Urinary bladder (tissue), 4 donors: ENCODE measurements around the gene TSPOAP1. TPM values are rescaled to one million over a fixed set of nuclear protein-coding genes. Genes with fewer than 3 reads are reported as not detected.

Source experiments
- DNase-seq: peaks from one replicate; pipeline ENCODE4 v3.0.0-alpha.2; 2015; ENCODE audit errors: extremely low spot score
- H3K27ac ChIP-seq: one replicate; pipeline ENCODE4 v1.5.1; 2013; ENCODE audit warnings: low read depth, mild to moderate bottlenecking, moderate library complexity
- H3K36me3 ChIP-seq: one replicate; pipeline ENCODE4 v1.6.1; 2013; ENCODE audit warnings: mild to moderate bottlenecking, moderate library complexity; ENCODE audit not compliant: insufficient read depth
- H3K4me1 ChIP-seq: one replicate; pipeline ENCODE4 v1.6.1; 2013; ENCODE audit warnings: mild to moderate bottlenecking, moderate library complexity; ENCODE audit not compliant: insufficient read depth
- H3K4me3 ChIP-seq: one replicate; pipeline ENCODE4 v1.5.1; 2013; ENCODE audit warnings: low read depth, low read length
- WGBS: extraction: QIAGEN DNeasy Blood & Tissue Kit; methylation state at CpG from one replicate; pipeline ENCODE4 v1.1.7; 2013; 5-methylcytosine and 5-hydroxymethylcytosine counted together
- polyA plus RNA-seq: library from polyadenylated mRNA; stranded (reverse); fragments of 200-250 nt; gene quantifications from one replicate; pipeline ENCODE4 v1.2.3, GENCODE V29; 2013
- total RNA-seq: library from RNA; depleted of rRNA; stranded (reverse); fragments of >200 nt; gene quantifications from one replicate; pipeline ENCODE4 v1.2.3, GENCODE V29; 2014
- donor health status: healthy with polysubstance abuse.
- donor health status: healthy.

TSPOAP1 gene
- total and polyA plus RNA-seq, 2 donors, result 7.4 to 19.1 TPM

- Histone ChIP-seq H3K27ac (no peak overlapping the region), H3K4me1 (no peaks in the 10 kb centered on the region), H3K36me3 (no peaks in the 10 kb centered on the region), H3K4me3 (no peak overlapping the region)
- 92% methylated on average over 8 of the region's 8 CpGs for WGBS
- no peak for DNase-seq
Measured at GRCh38 chr17:58316260-58316960, 12.2 kb downstream of the TSPOAP1 start.

- H3K36me3 ChIP-seq, result no peaks in the 10 kb centered on the region
- H3K27ac ChIP-seq, result no peak overlapping the region
- no peak for DNase-seq
- no peak overlapping the region for H3K4me3 ChIP-seq
- no peaks in the 10 kb centered on the region for H3K4me1 ChIP-seq
- 95% methylated on average over 4 of the region's 4 CpGs for WGBS
Measured at GRCh38 chr17:58315750-58316149, 12.8 kb downstream of the TSPOAP1 start.

- H3K27ac ChIP-seq, result no peak overlapping the region
- no peak overlapping the region for H3K4me3 ChIP-seq
- no peaks in the 10 kb centered on the region for H3K36me3 ChIP-seq
- no peaks in the 10 kb centered on the region for H3K4me1 ChIP-seq
- WGBS, result 93% methylated on average over 6 of the region's 6 CpGs
- no peak for DNase-seq
Measured at GRCh38 chr17:58315281-58315711, 13.3 kb downstream of the TSPOAP1 start.

GRCh38 chr17:58314706-58315015 is 13.9 kb downstream of the TSPOAP1 start:
- DNase-seq, result no peak
- no peak overlapping the region for H3K4me3 ChIP-seq
- no peaks in the 10 kb centered on the region for H3K36me3 ChIP-seq
- 92% methylated on average over 6 of the region's 6 CpGs for WGBS
- no peak overlapping the region for H3K27ac ChIP-seq
- no peaks in the 10 kb centered on the region for H3K4me1 ChIP-seq

- no peak overlapping the region for H3K4me3 ChIP-seq
- no peaks in the 10 kb centered on the region for H3K36me3 ChIP-seq
- no peak overlapping the region for H3K27ac ChIP-seq
- WGBS, result 68% methylated on average over 7 of the region's 7 CpGs
- DNase-seq, result no peak
- H3K4me1 ChIP-seq, result no peaks in the 10 kb centered on the region
Measured at GRCh38 chr17:58313815-58314705, 14.5 kb downstream of the TSPOAP1 start.

GRCh38 chr17:58312829-58313228 is 15.8 kb downstream of the TSPOAP1 start:
- H3K36me3 ChIP-seq, result no peaks in the 10 kb centered on the region
- no peak for DNase-seq
- H3K27ac ChIP-seq, result no peak overlapping the region
- no peaks in the 10 kb centered on the region for H3K4me1 ChIP-seq
- WGBS, result 49% methylated on average over 1 of the region's 1 CpG
- no peak overlapping the region for H3K4me3 ChIP-seq

- Histone ChIP-seq H3K27ac (no peak overlapping the region), H3K4me1 (no peaks in the 10 kb centered on the region), H3K36me3 (no peaks in the 10 kb centered on the region), H3K4me3 (no peak overlapping the region)
- DNase-seq, result no peak
- 89% methylated on average over 23 of the region's 23 CpGs for WGBS
Measured at GRCh38 chr17:58312021-58312630, 16.5 kb downstream of the TSPOAP1 start.

GRCh38 chr17:58311429-58311894 is 17.1 kb downstream of the TSPOAP1 start:
- 93% methylated on average over 9 of the region's 9 CpGs for WGBS
- no peaks in the 10 kb centered on the region for H3K36me3 ChIP-seq

GRCh38 chr17:58310511-58311428 is 17.8 kb downstream of the TSPOAP1 start:
- 93% methylated on average over 23 of the region's 23 CpGs for WGBS
- Histone ChIP-seq H3K4me1 (no peaks in the 10 kb centered on the region), H3K27ac (no peak overlapping the region), H3K36me3 (no peaks in the 10 kb centered on the region), H3K4me3 (no peak overlapping the region)
- no peak for DNase-seq

More at GRCh38 chr17:58311429-58311894, 17.1 kb downstream of the TSPOAP1 start:
- Histone ChIP-seq H3K4me1 (no peaks in the 10 kb centered on the region), H3K4me3 (no peak overlapping the region), H3K27ac (no peak overlapping the region)
- no peak for DNase-seq

GRCh38 chr17:58309918-58310259 is 18.7 kb downstream of the TSPOAP1 start:
- Histone ChIP-seq H3K4me1 (no peaks in the 10 kb centered on the region), H3K27ac (no peak overlapping the region), H3K4me3 (no peak overlapping the region), H3K36me3 (no peaks in the 10 kb centered on the region)
- DNase-seq, result no peak
- 83% methylated on average over 5 of the region's 5 CpGs for WGBS

- Histone ChIP-seq H3K4me3 (no peak overlapping the region), H3K36me3 (no peaks in the 10 kb centered on the region), H3K4me1 (no peaks in the 10 kb centered on the region), H3K27ac (no peak overlapping the region)
- WGBS, result 84% methylated on average over 21 of the region's 21 CpGs
- DNase-seq, result no peak
Measured at GRCh38 chr17:58308985-58309917, 19.3 kb downstream of the TSPOAP1 start.

- Histone ChIP-seq H3K4me1 (no peaks in the 10 kb centered on the region), H3K36me3 (no peaks in the 10 kb centered on the region), H3K27ac (no peak overlapping the region), H3K4me3 (no peak overlapping the region)
- no peak for DNase-seq
- WGBS, result 77% methylated on average over 32 of the region's 32 CpGs
Measured at GRCh38 chr17:58308173-58308984, 20.2 kb downstream of the TSPOAP1 start.
